Vagina (tissue), 2 donors: ENCODE results near the gene ANAPC2.
A peak's percentile ranks its signal among the peaks of the same experiment; 100 is the strongest.

ENCODE experiments used
- POLR2AphosphoS5 ChIP-seq, 2 donors: sonication (generic); formaldehyde crosslinking; IDR thresholded peaks; one replicate each; pipeline ENCODE4 v1.9.0; 2017; ENCODE audit warnings: antibody characterized with exemption in 2 of 2, mild to moderate bottlenecking in 2 of 2, low read depth in 1 of 2; ENCODE audit not compliant: insufficient read depth in 1 of 2
- TF ChIP-seq, protein P1 (sequence below), 3 experiments: fragments of 450-650 bp in 2 of 3; fragments of 200-600 bp in 1 of 3; sonication (generic) in 1 of 3; IDR thresholded peaks; one replicate each; pipeline ENCODE4 v1.5.1; 2017 to 2019; ENCODE audit warnings: antibody characterized with exemption in 3 of 3, mild to moderate bottlenecking in 2 of 3, moderate library complexity in 2 of 3

DNA sequence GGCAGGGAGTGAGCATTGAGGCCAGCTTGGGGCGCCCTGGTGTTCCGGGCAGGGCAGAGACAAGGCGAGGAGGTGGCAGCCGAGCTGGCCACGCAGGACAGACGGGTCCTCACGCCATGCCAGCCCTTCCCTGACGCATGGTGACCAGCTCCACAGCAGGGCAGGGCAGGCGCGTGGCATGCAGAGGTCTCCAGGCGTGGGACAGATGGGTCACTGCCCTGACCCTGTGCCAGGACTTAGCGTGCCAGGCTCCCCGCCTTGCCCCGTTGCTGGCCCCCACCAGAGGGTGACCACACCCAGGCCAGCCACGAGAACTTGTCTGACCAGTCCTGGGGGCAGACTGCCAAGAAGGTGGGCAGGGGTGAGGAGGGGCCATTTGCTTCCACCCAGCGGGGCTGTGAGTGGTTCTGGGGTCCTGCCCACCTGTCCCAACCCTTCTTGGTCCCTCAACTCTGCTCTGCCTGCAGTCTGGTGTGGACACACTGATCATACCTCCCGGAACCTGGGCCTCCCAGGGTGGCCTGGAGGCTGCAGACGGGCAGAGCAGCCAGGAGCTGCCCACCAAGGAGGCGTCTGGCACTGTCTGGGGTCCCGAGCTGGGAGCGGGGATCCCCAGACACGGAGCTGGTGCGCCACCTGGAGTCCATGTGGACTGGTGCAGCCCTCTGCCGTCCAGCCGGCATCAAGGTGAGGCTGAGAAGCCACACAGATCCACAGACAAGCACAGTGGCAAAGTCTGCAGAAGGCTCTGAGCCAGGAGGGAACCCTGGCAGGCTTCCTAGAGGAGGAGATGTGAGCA, 38.9 kb upstream of the ANAPC2 start, which contains the start of gene RNF224:
- TF ChIP-seq POLR2AphosphoS5 (IDR thresholded peaks at IDR 0.05; ENCODE audit: insufficient read depth in 1 of 2, low read depth in 1 of 2), result peak in 1 of 2 donors; percentile 23
- TF ChIP-seq, protein P1, sequence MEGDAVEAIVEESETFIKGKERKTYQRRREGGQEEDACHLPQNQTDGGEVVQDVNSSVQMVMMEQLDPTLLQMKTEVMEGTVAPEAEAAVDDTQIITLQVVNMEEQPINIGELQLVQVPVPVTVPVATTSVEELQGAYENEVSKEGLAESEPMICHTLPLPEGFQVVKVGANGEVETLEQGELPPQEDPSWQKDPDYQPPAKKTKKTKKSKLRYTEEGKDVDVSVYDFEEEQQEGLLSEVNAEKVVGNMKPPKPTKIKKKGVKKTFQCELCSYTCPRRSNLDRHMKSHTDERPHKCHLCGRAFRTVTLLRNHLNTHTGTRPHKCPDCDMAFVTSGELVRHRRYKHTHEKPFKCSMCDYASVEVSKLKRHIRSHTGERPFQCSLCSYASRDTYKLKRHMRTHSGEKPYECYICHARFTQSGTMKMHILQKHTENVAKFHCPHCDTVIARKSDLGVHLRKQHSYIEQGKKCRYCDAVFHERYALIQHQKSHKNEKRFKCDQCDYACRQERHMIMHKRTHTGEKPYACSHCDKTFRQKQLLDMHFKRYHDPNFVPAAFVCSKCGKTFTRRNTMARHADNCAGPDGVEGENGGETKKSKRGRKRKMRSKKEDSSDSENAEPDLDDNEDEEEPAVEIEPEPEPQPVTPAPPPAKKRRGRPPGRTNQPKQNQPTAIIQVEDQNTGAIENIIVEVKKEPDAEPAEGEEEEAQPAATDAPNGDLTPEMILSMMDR (IDR thresholded peaks at IDR 0.05), result peak; percentile 57 to 76 (median 60)
